ENCODE measurements around the gene SRA1.
"Not testable (repeated sequence)": the region's sequence is repeated elsewhere in the genome, so short reads cannot be mapped to it uniquely, and the experiment has no call there.

SRA1 gene

GRCh38 chr5:140587495-140587894, 30.2 kb upstream of the SRA1 start:
- no peak for ATAC-seq (ENCODE audit: low read depth)
- no peaks in the 10 kb centered on the region for H3K27me3 ChIP-seq (ENCODE audit: insufficient read depth, poor library complexity, severe bottlenecking)
- H3K9me3 ChIP-seq (ENCODE audit: severe bottlenecking) = no peaks in the 10 kb centered on the region
- H3K27ac ChIP-seq (ENCODE audit: poor library complexity, severe bottlenecking) = no peak overlapping the region
- no peak for DNase-seq (ENCODE audit: low spot score)
- peaks cover 11% of the 10 kb centered on the region for H3K4me1 ChIP-seq (ENCODE audit: insufficient read depth, poor library complexity, severe bottlenecking)
- H3K36me3 ChIP-seq (ENCODE audit: low read depth) = no peaks in the 10 kb centered on the region
- TF ChIP-seq CTCF (IDR thresholded peaks at IDR 0.05; ENCODE audit: poor library complexity, severe bottlenecking) = no peak
- no peak overlapping the region for H3K4me3 ChIP-seq (ENCODE audit: severe bottlenecking)

- not testable (repeated sequence) for H3K27me3 ChIP-seq (ENCODE audit: insufficient read depth, poor library complexity, severe bottlenecking); ATAC-seq (ENCODE audit: low read depth)
Observed at GRCh38 chr5:140579188-140579747, 22.0 kb upstream of the SRA1 start.

GRCh38 chr5:140576776-140577201, 19.5 kb upstream of the SRA1 start:
- H3K9me3 ChIP-seq (ENCODE audit: severe bottlenecking) = no peaks in the 10 kb centered on the region
- no peak overlapping the region for H3K4me3 ChIP-seq (ENCODE audit: severe bottlenecking)
- no peak overlapping the region for H3K27ac ChIP-seq (ENCODE audit: poor library complexity, severe bottlenecking)
- ATAC-seq (ENCODE audit: low read depth) = peak; percentile 48; the same call in 1 of the 3 replicates
- no peaks in the 10 kb centered on the region for H3K36me3 ChIP-seq (ENCODE audit: low read depth)
- no peaks in the 10 kb centered on the region for H3K27me3 ChIP-seq (ENCODE audit: insufficient read depth, poor library complexity, severe bottlenecking)
- TF ChIP-seq CTCF (IDR thresholded peaks at IDR 0.05; ENCODE audit: poor library complexity, severe bottlenecking) = no peak
- H3K4me1 ChIP-seq (ENCODE audit: insufficient read depth, poor library complexity, severe bottlenecking) = no peaks in the 10 kb centered on the region
- no peak for DNase-seq (ENCODE audit: low spot score)

More at GRCh38 chr5:140579188-140579747, 22.0 kb upstream of the SRA1 start:
- H3K9me3 ChIP-seq (ENCODE audit: severe bottlenecking); H3K27ac ChIP-seq (ENCODE audit: poor library complexity, severe bottlenecking); H3K4me3 ChIP-seq (ENCODE audit: severe bottlenecking); H3K4me1 ChIP-seq (ENCODE audit: insufficient read depth, poor library complexity, severe bottlenecking); DNase-seq (ENCODE audit: low spot score); H3K36me3 ChIP-seq (ENCODE audit: low read depth): not testable (repeated sequence)

- no peaks in the 10 kb centered on the region for H3K4me1 ChIP-seq (ENCODE audit: insufficient read depth, poor library complexity, severe bottlenecking)
- peak; percentile 66 for ATAC-seq (ENCODE audit: low read depth)
- no peak overlapping the region for H3K4me3 ChIP-seq (ENCODE audit: severe bottlenecking)
Observed at GRCh38 chr5:140575309-140575708, 18.0 kb upstream of the SRA1 start.

GRCh38 chr5:140574165-140574564, 16.9 kb upstream of the SRA1 start:
- no peak for DNase-seq (ENCODE audit: low spot score)
- TF ChIP-seq CTCF (IDR thresholded peaks at IDR 0.05; ENCODE audit: poor library complexity, severe bottlenecking) = no peak
- H3K4me1 ChIP-seq (ENCODE audit: insufficient read depth, poor library complexity, severe bottlenecking) = no peaks in the 10 kb centered on the region
- no peak overlapping the region for H3K27ac ChIP-seq (ENCODE audit: poor library complexity, severe bottlenecking)
- no peak overlapping the region for H3K4me3 ChIP-seq (ENCODE audit: severe bottlenecking)
- no peaks in the 10 kb centered on the region for H3K9me3 ChIP-seq (ENCODE audit: severe bottlenecking)
- H3K36me3 ChIP-seq (ENCODE audit: low read depth) = no peaks in the 10 kb centered on the region
- no peaks in the 10 kb centered on the region for H3K27me3 ChIP-seq (ENCODE audit: insufficient read depth, poor library complexity, severe bottlenecking)
- no peak for ATAC-seq (ENCODE audit: low read depth)

More at GRCh38 chr5:140575309-140575708, 18.0 kb upstream of the SRA1 start:
- peak; percentile 57 for TF ChIP-seq CTCF (IDR thresholded peaks at IDR 0.05; ENCODE audit: poor library complexity, severe bottlenecking)
- H3K27me3 ChIP-seq (ENCODE audit: insufficient read depth, poor library complexity, severe bottlenecking) = no peaks in the 10 kb centered on the region
- H3K27ac ChIP-seq (ENCODE audit: poor library complexity, severe bottlenecking) = no peak overlapping the region
- no peaks in the 10 kb centered on the region for H3K9me3 ChIP-seq (ENCODE audit: severe bottlenecking)
- DNase-seq (ENCODE audit: low spot score) = no peak
- H3K36me3 ChIP-seq (ENCODE audit: low read depth) = no peaks in the 10 kb centered on the region

Measured in RWPE2 (cell line).